Activated T-cell treated with anti-CD3 and anti-CD28 coated beads for 24 hours (primary cell): ENCODE results near the gene AKT1.
"Not testable (repeated sequence)": the region's sequence is repeated elsewhere in the genome, so short reads cannot be mapped to it uniquely, and the experiment has no call there.

ENCODE experiments used
- DNase-seq: peaks from one replicate; pipeline ENCODE4 v3.0.0-alpha.2; 2020; ENCODE audit warnings: low read depth

The AKT1 gene

DNA sequence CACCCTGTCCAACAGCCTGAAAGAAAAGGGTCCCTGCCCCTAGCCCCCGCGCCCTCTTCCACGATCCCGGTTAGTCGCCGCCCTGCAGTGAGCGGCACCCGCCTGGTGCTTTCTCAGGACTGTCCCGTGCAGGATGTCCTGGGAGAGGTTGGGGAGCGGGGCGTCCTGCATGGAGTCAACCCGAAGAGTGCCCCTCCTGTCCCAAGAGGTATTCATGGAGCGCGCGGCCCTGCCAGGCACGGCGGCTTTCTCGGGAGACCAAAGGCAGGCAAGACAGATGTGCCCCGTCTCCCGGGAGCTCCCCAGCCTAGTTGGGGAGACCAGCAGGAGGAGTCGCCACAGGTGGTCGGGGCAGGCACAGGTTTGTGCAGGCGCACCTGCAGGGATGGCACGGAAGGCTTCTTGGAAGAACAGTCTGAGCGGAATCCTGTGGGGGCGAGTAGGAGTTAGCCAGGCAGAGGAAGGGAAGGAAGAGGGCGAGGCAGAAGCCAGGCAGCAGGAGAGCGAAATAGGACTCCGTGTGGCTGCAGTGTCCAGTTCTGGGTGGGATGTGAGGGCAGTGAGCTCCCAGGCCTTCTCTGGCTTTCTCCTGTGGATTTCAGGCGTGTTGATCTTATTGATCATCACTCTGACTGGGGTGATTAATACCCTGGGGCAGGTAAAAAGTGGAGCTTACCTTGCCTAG is 41.9 kb downstream of the AKT1 start:
- DNase-seq: no peak

DNA sequence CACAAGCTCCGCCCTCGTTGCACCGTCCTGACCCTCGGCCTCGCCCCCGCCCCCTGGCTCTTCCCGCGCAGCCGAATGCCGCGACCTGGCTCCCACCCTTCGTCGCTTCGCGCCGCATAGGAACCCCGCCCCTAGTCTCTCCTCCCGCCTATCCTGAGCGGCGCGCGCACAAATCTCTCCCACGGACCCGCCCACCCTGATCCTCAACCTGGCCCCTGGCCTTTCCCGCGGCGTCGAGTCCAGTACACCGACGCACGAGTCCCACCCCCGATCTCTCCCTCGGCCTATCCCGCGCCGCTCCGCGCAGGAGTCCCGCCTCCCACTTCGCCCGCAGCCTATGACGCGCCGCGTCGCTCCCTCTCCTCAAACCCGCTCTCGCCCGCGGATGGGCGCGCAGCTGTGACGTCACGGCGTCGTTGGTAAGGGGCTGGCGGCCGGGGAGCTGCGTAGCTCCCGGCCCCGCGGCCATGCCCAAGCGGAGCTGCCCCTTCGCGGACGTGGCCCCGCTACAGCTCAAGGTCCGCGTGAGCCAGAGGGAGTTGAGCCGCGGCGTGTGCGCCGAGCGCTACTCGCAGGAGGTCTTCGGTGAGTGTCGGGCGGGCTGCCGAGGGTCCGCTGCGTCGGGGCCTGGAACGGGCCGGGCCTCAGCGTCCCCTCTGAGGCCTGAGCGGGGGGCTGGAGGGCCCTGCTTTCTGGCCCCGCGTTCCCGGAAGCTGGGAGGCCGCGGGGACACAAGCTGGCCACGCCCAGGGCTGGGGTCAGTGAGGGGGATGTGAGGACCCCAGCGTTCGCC is 42.6 kb downstream of the AKT1 start, which contains the start of gene SIVA1:
SIVA1 (plus strand) TSS at position 413 of the 793 bp plus-strand sequence; CDS start at position 468, 55 bp downstream.
- DNase-seq: peak; percentile 100

DNA sequence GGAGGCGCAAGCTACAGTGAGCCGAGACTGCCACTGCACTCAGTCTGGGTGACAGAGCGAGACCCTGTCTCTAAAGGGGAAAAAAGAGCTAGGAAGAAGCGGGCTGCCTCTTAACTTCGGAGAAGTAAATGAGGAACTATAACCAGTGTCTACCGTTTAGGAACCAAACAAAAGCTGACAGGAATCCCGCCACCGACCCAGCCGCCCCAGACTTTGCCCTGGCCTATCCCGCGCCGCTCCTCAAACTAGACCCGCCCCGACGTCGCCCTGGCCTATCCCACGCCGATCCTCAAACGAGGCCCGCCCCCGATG is 43.2 kb downstream of the AKT1 start:
- DNase-seq: no peak

DNA sequence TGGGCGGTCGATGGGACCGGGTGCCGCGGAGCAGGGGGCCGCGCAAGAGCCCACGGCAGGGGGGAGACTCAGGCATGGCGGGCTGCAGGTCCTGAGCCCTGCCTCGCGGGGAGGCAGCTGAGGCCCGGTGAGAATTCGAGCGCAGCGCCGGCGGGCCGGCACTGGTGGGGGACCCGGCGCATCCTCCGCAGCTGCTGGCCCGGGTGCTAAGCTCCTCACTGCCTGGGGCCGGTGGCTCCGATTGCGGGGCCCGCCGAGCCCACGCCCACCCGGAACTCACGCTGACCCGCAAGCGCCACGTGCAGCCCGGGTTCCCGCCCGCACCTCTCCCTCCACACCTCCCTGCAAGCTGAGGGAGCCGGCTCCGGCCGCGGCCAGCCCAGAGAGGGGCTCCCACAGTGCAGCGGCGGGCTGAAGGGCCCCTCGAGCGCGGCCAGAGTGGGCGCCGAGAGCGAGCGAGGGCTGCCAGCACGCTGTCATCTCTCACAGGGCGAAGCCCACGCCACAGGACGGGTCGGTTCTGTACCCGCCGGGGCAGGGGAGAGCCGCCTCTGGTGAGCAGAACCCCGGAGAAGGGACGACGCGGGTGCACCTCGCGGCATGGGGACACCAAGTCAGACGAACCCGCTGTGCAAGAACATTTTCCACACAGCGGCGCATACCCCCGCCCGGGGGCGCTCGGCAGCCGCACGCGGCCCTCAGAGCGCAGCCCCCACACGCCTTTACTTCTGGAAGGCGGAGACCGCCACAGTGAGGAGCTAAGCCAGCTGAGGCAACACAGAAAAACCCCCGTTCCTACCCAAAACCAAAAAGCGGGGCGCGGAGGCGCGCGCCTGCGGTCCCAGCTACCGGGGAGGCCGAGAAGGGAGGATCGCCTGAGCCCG is 43.8 kb downstream of the AKT1 start:
- no peak for DNase-seq

DNA sequence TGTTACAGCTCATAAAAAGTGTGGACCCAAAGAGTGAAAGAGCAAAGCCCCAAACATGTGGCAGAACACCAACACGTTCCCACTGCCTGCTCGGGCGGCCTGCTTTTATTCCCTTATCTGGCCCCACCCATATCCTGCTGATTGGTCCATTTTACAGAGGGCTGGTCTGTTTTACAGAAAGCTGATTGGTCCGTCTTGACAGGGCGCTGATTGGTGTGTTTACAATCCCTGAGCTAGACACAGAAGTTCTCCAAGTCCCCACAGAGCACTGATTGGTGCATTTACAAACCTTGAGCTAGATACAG is 44.8 kb downstream of the AKT1 start:
- not testable (repeated sequence) for DNase-seq

DNA sequence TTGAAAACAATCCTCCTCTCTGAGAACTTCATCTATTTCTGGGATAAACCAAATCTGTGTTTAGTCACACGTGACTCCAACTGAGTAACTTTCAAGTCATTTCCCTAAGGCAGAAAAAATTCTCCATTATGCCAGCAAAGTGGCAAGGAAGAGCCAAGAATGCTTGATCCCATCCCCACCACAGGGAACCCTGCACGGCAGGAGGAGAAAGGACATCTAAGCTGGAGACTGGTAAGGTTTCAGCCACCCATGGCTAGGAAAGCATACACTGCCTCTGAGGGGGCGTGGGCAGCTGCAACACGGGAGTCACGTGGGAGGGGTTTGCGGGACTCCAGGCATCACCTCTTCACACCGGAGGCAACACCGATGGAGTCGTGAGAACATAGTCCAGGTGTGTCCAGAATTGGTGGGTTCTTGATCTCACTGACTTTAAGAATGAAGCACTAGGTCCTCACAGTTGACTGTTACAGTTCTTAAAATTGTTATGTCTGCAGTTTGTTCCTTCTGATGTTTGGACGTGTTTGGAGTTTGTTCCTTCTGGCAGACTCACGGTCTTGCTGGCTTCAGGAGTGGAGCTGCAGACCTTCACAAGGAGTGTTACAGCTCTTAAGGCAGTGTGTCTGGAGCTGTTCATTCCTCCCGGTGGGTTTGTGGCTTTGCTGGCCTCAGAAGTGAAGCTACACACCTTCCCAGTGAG is 45.3 kb downstream of the AKT1 start:
- DNase-seq: no peak

DNA sequence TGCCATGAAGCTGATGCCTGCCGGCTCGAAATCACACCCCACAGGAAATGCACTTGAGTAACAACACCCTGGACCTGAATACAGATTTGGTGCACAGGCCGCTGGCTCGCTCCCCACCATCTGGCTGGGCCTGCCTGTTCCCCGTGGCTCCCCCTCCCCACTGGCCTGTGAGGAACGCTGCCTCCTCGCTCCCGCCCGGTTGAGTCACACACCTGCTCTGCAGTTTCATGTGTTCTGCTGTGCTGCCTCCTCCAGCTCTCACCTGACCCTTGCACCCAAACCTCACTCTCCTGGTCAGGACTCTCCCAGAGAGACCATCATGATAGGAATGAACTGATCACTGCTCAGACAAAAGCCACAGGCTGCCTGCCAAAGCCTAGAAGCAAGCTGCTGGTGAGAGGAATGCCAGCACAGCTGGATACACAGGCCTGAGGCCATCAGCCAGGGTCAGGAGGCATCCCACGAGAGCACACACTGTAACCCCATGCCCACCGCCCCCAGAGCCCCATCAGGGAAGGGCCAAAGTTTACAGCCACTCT is 46.4 kb downstream of the AKT1 start:
- no peak for DNase-seq

DNA sequence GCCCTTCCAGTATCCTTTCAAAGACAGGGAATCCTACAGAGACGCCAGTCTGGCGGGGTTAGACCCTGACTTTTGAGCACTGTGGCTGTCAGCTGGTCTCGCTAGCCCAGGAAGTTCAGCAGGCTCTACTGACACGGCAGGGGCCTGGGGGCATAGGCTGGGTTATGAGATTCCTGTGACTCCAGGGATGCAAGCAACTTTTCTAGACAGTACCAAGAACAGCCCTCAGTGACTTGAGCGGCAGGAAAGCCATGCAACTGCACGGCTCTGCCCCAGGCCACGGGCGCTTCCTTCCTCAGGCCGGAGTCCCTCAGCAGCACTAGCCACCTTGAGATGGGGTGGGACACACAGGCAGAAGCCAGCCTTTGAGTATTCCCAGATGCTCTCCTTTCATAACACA is 47.7 kb downstream of the AKT1 start:
- DNase-seq: no peak

DNA sequence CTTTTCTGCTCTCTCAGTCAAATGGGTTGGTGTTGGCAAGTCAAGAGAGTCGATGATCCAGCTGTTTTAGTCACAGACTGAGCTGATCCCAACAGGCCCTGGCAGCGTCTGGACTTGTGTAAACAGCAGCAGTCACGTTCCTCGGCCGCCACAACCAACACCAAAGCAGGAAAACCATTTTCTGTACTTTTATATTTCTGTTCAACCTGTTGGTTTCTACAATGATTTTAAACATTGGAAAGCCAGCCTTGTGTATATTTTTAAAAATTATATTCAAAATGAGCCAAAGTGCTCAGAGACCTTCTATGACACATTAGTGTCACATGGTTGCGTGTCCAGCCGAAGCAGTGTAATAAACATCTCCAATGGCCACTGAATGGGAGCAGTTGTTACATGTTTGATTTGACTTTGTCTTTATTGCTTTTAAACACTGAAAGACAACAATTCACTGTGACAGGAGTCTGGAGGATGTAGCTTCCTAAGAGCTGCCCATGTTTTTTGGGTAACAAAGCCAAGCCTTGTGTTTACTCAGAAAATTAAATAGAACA is 48.5 kb downstream of the AKT1 start:
- DNase-seq: no peak

DNA sequence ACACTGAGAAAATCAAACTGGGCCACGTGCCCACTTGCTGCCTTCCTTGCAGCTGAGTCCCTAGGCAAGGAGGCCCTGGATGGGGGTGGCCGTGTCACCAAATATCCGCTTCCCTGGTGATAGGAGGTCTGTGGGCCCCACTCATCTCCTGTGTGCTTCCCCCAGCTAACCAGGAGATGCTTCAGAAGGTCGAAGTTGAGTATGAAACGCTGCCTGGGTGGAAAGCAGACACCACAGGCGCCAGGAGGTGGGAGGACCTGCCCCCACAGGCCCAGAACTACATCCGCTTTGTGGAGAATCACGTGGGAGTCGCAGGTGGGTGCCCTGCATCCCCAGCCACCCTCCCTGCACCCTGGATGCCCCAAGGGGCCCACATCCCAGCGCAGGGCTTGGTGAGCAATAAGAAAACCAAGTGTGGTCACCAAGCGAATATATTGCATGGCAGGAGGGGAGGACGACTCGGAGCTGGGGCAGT is 49.4 kb downstream of the AKT1 start:
- no peak for DNase-seq

DNA sequence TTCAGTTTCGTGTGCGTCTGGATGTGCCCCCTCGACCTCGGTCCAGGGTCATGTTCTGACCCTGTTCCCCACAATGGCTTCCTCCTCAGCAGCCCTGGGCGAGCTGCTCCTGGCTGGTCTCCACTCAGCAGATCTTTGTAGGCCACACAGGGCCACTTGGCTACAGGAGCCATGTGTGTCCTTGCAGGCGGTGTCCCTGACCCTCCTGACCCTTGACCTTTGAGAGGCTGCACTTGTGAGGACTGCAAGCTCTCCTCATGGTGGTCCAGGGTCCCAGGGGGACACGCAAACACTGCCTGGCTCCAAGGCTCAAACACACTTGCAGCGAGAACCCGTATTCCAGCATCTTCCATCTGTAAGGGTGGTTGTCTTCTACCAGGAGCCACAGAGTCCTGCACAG is 50.1 kb downstream of the AKT1 start:
- DNase-seq: no peak

DNA sequence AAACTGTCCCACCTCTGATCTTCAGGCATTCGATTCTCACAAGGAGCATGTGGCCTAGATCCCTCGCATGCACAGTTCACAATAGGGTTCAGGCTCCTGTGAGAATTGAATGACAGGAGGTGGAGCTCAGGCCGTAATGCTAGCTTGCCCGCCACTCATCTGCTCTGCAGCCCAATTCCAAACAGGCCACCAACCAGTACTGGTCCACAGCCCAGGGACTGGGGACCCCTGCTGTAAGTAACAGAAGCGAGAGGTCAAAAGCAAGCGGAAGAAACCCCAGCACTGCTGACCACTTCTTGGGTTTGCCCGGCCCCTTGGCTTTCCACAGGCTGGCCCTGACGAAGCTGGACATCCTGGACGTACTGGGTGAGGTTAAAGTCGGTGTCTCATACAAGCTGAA is 51.1 kb downstream of the AKT1 start:
- DNase-seq: no peak

DNA sequence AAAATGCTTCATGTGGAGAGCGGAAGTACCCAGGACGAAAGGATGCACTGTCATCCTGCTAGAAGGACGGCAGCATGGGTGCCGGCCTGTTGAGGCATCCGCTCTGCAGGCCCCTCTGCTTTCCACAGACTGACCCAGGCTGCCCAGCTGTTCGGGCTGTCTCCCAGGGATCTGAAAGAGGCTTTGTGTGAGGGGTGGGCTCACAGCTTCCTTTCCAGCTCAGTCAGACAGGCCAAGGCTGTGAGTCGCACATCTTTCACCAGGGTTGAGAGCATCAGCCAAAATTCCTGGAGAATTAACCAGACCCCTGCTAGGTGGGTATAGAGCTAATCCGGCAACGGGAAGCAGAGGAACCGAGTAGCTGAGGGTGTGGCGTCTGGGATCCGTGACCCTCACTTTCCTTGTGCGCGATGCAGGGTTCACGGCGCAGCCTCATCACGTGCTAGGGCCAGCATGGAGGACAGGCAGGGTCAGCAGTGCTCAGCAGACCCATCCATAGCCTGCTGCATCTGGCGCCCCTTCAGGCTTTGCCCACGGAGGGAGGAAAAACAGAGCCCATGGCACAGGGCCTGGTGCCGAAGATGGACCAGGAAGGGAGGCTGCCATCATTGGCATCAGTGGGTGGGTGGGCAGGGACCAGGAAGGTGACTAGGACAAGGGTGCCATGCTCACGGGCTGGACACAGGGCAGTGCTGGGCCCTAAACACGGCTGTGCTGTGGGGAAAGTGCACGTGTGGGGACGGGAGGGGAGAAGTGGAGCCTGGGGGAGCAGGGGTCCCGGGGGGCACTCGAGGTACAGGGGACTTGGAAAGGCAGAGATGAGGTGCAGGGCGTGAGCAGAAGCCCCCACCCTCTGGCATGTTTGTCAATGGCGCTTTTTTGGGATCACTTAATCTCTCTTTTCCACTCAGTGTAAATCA is 51.8 kb downstream of the AKT1 start:
- DNase-seq: no peak

DNA sequence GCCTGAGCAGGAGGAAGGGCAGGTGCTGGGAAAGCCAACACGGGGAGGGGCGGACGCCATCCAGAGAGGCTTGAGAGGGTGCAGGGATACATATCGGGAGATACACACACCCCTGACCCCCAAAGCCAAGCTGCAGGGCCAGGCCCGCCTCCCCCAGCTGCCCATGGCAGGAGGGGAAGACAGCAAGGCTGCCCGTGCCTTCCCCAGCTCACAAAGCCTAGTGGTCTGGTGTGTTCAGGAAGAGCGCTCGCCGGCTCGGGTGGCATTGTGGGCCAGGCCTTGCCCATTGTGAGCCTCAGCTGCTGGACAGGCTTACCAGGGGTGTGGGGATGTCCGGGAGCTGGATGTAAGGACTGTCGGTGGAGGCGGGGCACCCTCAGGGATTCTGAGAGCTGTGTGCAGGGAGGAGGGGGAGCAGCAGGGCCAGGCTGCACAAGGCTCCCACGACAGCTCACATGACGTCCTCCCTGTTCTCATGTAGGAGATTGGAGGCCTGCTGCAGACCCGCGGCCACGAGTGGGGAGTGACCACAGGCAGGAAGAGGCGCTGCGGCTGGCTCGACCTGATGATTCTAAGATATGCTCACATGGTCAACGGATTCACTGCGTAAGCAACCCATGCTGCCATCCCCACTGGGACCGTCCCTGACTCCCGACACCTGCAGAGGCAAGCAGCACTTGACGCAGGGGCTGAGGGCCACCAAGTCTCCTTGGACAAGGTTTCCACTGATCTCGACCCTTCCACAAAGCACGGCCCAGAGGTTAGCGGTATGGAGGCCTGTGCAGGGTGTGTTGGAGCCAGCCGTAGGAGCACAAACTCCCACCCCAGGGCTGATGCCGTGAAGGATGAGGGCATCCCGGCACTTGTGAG is 52.7 kb downstream of the AKT1 start:
- no peak for DNase-seq

DNA sequence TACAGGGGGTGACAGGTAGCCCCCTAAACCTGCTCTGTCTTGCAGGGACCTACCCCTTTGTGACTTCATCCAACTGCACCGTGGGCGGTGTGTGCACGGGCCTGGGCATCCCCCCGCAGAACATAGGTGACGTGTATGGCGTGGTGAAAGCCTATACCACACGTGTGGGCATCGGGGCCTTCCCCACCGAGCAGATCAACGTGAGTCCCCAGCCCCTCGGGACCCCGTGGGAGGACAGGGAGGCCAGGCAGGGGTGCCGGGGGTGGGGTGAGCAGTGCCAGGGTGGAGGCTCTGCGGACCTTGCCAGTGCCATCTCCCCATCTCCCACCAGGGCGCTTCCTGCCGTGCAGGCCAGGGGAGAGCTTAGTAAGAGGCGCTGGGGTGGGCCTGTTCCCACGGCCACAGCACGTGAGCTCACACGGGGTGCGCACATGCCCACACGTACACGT is 53.7 kb downstream of the AKT1 start:
- no peak for DNase-seq

DNA sequence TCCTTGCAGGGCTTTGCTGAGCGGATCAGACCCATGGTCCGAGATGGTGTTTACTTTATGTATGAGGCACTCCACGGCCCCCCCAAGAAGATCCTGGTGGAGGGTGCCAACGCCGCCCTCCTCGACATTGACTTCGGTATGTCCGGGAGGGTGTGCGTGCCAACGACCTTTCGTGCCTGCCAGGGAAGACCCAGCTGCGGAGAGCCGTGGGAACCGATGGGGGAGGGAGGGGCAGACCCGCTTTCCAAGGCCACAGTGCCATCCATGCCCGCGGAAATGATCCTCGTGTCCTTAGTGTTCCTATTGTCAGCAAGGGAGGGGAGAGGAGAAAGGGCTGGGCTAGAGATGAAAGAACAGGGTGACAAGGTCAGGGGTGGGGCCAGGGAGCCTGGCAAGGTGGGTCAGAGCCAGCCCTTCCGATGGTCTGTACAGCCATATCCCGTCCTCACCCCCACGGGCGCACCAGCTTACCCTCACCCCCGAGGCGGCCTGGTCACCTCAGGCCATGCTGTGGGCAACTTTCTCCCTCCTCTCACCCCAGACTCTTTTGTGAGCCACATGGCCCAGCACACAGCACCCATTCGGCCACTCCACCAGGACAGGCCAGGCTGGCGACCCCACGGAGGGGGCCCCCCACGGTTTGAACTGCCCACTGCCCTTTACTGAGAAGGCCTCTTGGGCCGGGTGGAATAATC is 54.3 kb downstream of the AKT1 start:
- no peak for DNase-seq

DNA sequence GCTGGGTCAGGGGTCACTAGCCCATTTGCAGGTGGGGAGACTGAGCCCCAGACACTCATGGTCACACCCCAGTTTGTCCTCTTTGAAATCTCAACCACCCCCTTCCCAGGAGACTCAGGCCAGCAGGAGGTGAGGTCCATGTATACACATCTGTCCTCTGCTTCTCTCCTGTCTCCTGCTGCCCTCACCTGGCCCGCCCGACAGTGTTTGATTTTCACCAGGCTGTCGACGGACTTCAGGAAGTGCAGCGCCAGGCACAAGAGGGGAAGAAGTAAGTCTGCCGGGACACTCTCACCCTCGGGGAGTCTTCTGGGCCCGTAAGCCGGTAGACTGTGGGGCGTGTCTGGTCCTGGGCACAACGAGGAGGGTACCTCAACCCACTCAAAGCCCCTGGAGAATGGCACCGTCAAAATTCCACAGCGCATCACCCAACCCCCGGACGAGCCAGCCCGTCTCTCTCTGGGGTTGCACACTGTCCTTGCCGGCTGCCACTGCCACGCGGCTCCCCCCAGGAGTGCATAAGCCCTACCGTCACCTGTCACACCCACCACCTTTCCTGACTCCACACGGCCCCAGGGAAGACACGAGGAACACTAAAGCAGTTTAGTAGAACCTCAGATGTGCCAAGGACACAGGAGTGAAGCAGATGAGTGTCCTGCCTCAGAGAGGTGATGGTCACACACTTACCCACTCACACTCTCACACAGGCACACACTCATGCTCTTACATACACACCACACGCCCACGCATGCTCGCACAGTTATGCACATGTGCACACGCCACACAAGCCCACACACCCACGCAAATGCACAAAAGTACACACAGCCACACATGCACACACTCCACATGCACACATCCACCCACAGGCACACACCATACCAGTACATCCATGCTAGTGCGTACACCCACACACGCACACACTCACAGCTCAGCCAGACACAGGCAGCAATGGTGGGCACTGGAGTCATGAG is 55.7 kb downstream of the AKT1 start:
- DNase-seq: no peak

DNA sequence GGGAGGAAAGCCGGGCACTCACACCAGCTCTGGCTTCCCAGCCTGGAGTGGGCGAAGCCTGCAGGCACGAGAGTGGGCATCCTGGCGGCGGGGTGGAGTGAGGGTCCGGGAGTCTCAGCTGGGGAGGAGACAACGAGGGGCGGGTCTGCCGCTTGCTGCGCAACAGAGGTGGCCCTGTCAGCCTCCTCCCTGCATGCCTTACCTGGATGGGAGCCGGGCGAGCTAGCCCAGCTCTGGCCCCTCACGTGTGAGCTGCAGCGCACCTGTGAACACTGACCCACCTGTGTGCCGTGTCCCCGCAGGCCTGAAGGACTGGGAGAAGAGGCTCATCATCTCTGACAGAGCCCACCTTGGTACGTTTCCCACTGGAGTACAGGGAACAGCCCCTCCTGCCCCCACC is 56.5 kb downstream of the AKT1 start:
- DNase-seq: no peak
